HepG2 (cell line): ENCODE results near the gene CXCL17. TPM values are rescaled to one million over a fixed set of nuclear protein-coding genes. Genes with fewer than 3 reads are reported as not detected.

Experiments used
- ATF7 ChIP-seq, 2 experiments: fragments of 450-650 bp in 1 of 2; sonication (generic) in 1 of 2; formaldehyde crosslinking in 1 of 2; IDR thresholded peaks; 2 replicates each; pipeline versions ENCODE4 v1.4.0 to v1.6.1; 2016 to 2020; ENCODE audit warnings: antibody characterized with exemption in 1 of 2, mild to moderate bottlenecking in 1 of 2, missing genetic modification reagents in 1 of 2
- DPF2 ChIP-seq: sonication (generic); formaldehyde crosslinking; IDR thresholded peaks from 2 replicates; pipeline ENCODE4 v1.4.0; 2020; ENCODE audit warnings: mild to moderate bottlenecking, low read depth, missing genetic modification reagents, borderline replicate concordance
- EP300 ChIP-seq, 3 experiments: sonication (generic) in 1 of 3; formaldehyde crosslinking in 1 of 3; IDR thresholded peaks; 2 replicates each; pipeline versions ENCODE4 v1.5.1 to v1.6.1; 2011 to 2020; ENCODE audit warnings: low read depth in 2 of 3, low read length in 2 of 3, borderline replicate concordance in 1 of 3, improper control_type of control experiment in 1 of 3, mild to moderate bottlenecking in 1 of 3, missing genetic modification reagents in 1 of 3, moderate library complexity in 1 of 3
- FOXA3 ChIP-seq: IDR thresholded peaks from 2 replicates; pipeline ENCODE4 v1.6.1; 2016; ENCODE audit warnings: missing genetic modification reagents, missing compliant biosample characterization
- GATAD2A ChIP-seq: IDR thresholded peaks from 2 replicates; pipeline ENCODE4 v1.6.1; 2016
- HMGA1 ChIP-seq: sonication (generic); formaldehyde crosslinking; conservative IDR thresholded peaks from 2 replicates; pipeline ENCODE4 v1.4.0; 2020; ENCODE audit warnings: missing genetic modification reagents
- IRF2 ChIP-seq: IDR thresholded peaks from 2 replicates; pipeline ENCODE4 v1.6.1; 2018; ENCODE audit warnings: missing genetic modification reagents, missing compliant biosample characterization
- JDP2 ChIP-seq: sonication (generic); formaldehyde crosslinking; IDR thresholded peaks from 2 replicates; pipeline ENCODE4 v1.8.1; 2022; ENCODE audit warnings: missing genetic modification reagents, borderline replicate concordance
- MTA1 ChIP-seq: sonication (generic); formaldehyde crosslinking; IDR thresholded peaks from 2 replicates; pipeline ENCODE4 v1.4.0; 2020; ENCODE audit warnings: missing genetic modification reagents, mild to moderate bottlenecking, borderline replicate concordance
- NFKBIZ ChIP-seq: IDR thresholded peaks from 2 replicates; pipeline ENCODE4 v1.6.1; 2018; ENCODE audit warnings: missing genetic modification reagents, missing compliant biosample characterization
- PITX1 ChIP-seq: sonication (generic); formaldehyde crosslinking; IDR thresholded peaks from 2 replicates; pipeline ENCODE4 v1.5.1; 2020; ENCODE audit warnings: mild to moderate bottlenecking, missing genetic modification reagents
- POLR2AphosphoS5 ChIP-seq: IDR thresholded peaks from 2 replicates; pipeline ENCODE4 v1.6.1; 2012; ENCODE audit warnings: low read depth, low read length
- RAD21 ChIP-seq: fragments of 450-650 bp; formaldehyde crosslinking; IDR thresholded peaks from 2 replicates; pipeline ENCODE4 v1.5.0; 2020; ENCODE audit warnings: mild to moderate bottlenecking
- RELA ChIP-seq: sonication (generic); formaldehyde crosslinking; IDR thresholded peaks from 2 replicates; pipeline ENCODE4 v1.4.0; 2020; ENCODE audit warnings: missing genetic modification reagents
- TARDBP ChIP-seq: sonication (generic); formaldehyde crosslinking; IDR thresholded peaks from 2 replicates; pipeline ENCODE4 v1.8.0; 2022; ENCODE audit warnings: mild to moderate bottlenecking, missing genetic modification reagents
- ZEB1 ChIP-seq: IDR thresholded peaks from 2 replicates; pipeline ENCODE4 v1.6.1; 2012; ENCODE audit warnings: mild to moderate bottlenecking, low read depth, inconsistent platforms; ENCODE audit not compliant: insufficient replicate concordance
- ZMYM3 ChIP-seq: sonication (generic); formaldehyde crosslinking; IDR thresholded peaks from 2 replicates; pipeline ENCODE4 v1.5.1; 2020; ENCODE audit warnings: mild to moderate bottlenecking, missing genetic modification reagents
- ZNF225 ChIP-seq: sonication (generic); formaldehyde crosslinking; IDR thresholded peaks from 2 replicates; pipeline ENCODE4 v1.4.0; 2020; ENCODE audit warnings: mild to moderate bottlenecking, missing genetic modification reagents
- ZNF30 ChIP-seq: sonication (generic); formaldehyde crosslinking; IDR thresholded peaks from 2 replicates; pipeline ENCODE4 v1.5.0; 2020; ENCODE audit warnings: mild to moderate bottlenecking, missing genetic modification reagents
- ZNF430 ChIP-seq: sonication (generic); formaldehyde crosslinking; IDR thresholded peaks from 2 replicates; pipeline ENCODE4 v1.9.0; 2021; ENCODE audit warnings: mild to moderate bottlenecking, missing genetic modification reagents
- ZNF468 ChIP-seq: sonication (generic); formaldehyde crosslinking; IDR thresholded peaks from 2 replicates; pipeline ENCODE4 v1.8.0; 2022; ENCODE audit warnings: mild to moderate bottlenecking, moderate library complexity, missing genetic modification reagents
- ZNF768 ChIP-seq: sonication (generic); formaldehyde crosslinking; IDR thresholded peaks from 2 replicates; pipeline ENCODE4 v1.4.0; 2020; ENCODE audit warnings: missing genetic modification reagents
- polyA plus RNA-seq, 8 experiments: library from polyadenylated mRNA; depleted of rRNA in 3 of 8; stranded (reverse) in 7 of 8; unstranded in 1 of 8; fragments of >200 nt; fragmentation: Illumina TruSeq in 4 of 8; extraction: Trizol in 4 of 8; gene quantifications; 2 replicates each; pipeline versions ENCODE4 v1.2.1 to v1.2.3, GENCODE V29; 2011 to 2016; ENCODE audit warnings: low read depth in 4 of 8, missing spikeins in 1 of 8, mixed read lengths in 1 of 8; ENCODE audit not compliant: insufficient read depth in 1 of 8
- total RNA-seq, 5 experiments: library from RNA; depleted of rRNA; stranded (reverse); fragments of >200 nt; fragmentation: Illumina TruSeq; extraction: Trizol; gene quantifications; 2 replicates each; pipeline ENCODE4 v1.2.3, GENCODE V29; 2016; ENCODE audit warnings: low read depth in 1 of 5
- TF ChIP-seq, protein P1 (sequence below): IDR thresholded peaks from 2 replicates; pipeline ENCODE4 v1.4.0; 2020; ENCODE audit warnings: mild to moderate bottlenecking, missing genetic modification reagents
- TF ChIP-seq, protein P2 (sequence below): sonication (generic); formaldehyde crosslinking; IDR thresholded peaks from 2 replicates; pipeline ENCODE4 v1.4.0; 2020; ENCODE audit warnings: missing genetic modification reagents
- TF ChIP-seq, protein P3 (sequence below): IDR thresholded peaks from 2 replicates; pipeline ENCODE4 v1.6.1; 2016

The CXCL17 gene
- total and polyA plus RNA-seq, 2 of the 13 experiments (the other 11 are each of a cell fraction or from before 2014, with no cell fraction given): 0.12 TPM; not detected in 1

DNA sequence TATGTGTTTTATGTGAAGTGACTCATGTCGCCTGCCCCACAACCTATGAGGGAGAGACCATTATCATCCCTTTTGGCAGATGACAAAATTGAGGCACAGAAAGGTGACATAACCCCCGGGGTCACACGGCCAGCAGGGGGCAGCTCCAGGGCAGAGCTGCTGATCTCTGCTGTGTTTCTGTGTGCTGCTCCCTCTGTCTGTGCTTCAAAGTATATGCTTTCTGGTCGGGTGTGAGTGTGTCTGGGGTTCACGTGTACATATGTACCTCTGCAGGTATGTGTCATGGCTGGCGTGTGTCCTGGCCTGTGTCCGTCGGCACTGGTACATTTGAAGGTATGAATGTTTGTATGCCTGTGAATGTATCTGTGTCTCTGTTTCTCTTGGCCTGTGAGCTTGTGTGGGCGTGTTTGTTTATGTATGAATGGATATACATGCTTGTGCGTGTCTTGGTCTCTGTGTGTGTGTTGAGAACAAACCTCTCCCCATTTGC lies 22.6 kb downstream of the CXCL17 start (continued):
- TF ChIP-seq DPF2 (CRISPR knock-in tag) (0 out of 2 replicates have a peak, but pooled peaks have one; percentile 22), ZNF225 (no peak; the same call in 1 of the 2 replicates), IRF2 (CRISPR knock-in tag) (0 out of 2 replicates have a peak, but pooled peaks have one; percentile 25), ZNF468 (CRISPR knock-in tag) (no peak), ATF7 (IDR thresholded peaks at IDR 0.05) (0 out of 2 replicates have a peak, but pooled peaks have one; percentile 22), ATF7 (CRISPR knock-in tag; IDR thresholded peaks at IDR 0.05) (no peak), JDP2 (CRISPR knock-in tag) (no peak), EP300 (IDR thresholded peaks at IDR 0.05; ENCODE audit: low read depth in 2 of 2, low read length in 2 of 2) (no peak), EP300 (CRISPR knock-in tag; IDR thresholded peaks at IDR 0.05; ENCODE audit: borderline replicate concordance) (no peak), TARDBP (CRISPR knock-in tag) (0 out of 2 replicates have a peak, but pooled peaks have one; percentile 21), POLR2AphosphoS5 (no peak), ZNF768 (CRISPR knock-in tag) (peak; percentile 78), RAD21 (peak; percentile 81), ZMYM3 (CRISPR knock-in tag) (peak; percentile 86), PITX1 (CRISPR knock-in tag) (no peak), FOXA3 (peak; percentile 49), NFKBIZ (CRISPR knock-in tag) (no peak), GATAD2A (CRISPR knock-in tag) (peak; percentile 65), ZEB1 (no peak), MTA1 (CRISPR knock-in tag) (no peak), RELA (no peak), ZNF30 (CRISPR knock-in tag) (no peak), ZNF430 (CRISPR knock-in tag) (no peak), HMGA1 (CRISPR knock-in tag) (no peak)
- TF ChIP-seq, protein P1, sequence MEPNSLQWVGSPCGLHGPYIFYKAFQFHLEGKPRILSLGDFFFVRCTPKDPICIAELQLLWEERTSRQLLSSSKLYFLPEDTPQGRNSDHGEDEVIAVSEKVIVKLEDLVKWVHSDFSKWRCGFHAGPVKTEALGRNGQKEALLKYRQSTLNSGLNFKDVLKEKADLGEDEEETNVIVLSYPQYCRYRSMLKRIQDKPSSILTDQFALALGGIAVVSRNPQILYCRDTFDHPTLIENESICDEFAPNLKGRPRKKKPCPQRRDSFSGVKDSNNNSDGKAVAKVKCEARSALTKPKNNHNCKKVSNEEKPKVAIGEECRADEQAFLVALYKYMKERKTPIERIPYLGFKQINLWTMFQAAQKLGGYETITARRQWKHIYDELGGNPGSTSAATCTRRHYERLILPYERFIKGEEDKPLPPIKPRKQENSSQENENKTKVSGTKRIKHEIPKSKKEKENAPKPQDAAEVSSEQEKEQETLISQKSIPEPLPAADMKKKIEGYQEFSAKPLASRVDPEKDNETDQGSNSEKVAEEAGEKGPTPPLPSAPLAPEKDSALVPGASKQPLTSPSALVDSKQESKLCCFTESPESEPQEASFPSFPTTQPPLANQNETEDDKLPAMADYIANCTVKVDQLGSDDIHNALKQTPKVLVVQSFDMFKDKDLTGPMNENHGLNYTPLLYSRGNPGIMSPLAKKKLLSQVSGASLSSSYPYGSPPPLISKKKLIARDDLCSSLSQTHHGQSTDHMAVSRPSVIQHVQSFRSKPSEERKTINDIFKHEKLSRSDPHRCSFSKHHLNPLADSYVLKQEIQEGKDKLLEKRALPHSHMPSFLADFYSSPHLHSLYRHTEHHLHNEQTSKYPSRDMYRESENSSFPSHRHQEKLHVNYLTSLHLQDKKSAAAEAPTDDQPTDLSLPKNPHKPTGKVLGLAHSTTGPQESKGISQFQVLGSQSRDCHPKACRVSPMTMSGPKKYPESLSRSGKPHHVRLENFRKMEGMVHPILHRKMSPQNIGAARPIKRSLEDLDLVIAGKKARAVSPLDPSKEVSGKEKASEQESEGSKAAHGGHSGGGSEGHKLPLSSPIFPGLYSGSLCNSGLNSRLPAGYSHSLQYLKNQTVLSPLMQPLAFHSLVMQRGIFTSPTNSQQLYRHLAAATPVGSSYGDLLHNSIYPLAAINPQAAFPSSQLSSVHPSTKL: no peak
- TF ChIP-seq, protein P2, sequence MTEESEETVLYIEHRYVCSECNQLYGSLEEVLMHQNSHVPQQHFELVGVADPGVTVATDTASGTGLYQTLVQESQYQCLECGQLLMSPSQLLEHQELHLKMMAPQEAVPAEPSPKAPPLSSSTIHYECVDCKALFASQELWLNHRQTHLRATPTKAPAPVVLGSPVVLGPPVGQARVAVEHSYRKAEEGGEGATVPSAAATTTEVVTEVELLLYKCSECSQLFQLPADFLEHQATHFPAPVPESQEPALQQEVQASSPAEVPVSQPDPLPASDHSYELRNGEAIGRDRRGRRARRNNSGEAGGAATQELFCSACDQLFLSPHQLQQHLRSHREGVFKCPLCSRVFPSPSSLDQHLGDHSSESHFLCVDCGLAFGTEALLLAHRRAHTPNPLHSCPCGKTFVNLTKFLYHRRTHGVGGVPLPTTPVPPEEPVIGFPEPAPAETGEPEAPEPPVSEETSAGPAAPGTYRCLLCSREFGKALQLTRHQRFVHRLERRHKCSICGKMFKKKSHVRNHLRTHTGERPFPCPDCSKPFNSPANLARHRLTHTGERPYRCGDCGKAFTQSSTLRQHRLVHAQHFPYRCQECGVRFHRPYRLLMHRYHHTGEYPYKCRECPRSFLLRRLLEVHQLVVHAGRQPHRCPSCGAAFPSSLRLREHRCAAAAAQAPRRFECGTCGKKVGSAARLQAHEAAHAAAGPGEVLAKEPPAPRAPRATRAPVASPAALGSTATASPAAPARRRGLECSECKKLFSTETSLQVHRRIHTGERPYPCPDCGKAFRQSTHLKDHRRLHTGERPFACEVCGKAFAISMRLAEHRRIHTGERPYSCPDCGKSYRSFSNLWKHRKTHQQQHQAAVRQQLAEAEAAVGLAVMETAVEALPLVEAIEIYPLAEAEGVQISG: peak; percentile 63; the same call in 1 of the 2 replicates
- TF ChIP-seq, protein P3, sequence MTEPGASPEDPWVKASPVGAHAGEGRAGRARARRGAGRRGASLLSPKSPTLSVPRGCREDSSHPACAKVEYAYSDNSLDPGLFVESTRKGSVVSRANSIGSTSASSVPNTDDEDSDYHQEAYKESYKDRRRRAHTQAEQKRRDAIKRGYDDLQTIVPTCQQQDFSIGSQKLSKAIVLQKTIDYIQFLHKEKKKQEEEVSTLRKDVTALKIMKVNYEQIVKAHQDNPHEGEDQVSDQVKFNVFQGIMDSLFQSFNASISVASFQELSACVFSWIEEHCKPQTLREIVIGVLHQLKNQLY (CRISPR knock-in tag): 0 out of 2 replicates have a peak, but pooled peaks have one; percentile 15
